ENCODE results near the gene COQ8A. TPM values are rescaled to one million over a fixed set of nuclear protein-coding genes. Genes with fewer than 3 reads are reported as not detected.

Gene COQ8A
- total RNA-seq, 6 experiments from 2014 or later = 51.6 to 78.1 (median 69.6) TPM

GRCh38 chr1:226908419-226908818 lies 31.7 kb upstream of the COQ8A start:
- H3K36me3 ChIP-seq = no peaks in the 10 kb centered on the region
- no peaks in the 10 kb centered on the region for H3K9me3 ChIP-seq
- intact Hi-C loops (cut with DNase I) = no loop called here
- no peak overlapping the region for H3K4me3 ChIP-seq
- no peaks in the 10 kb centered on the region for H3K27me3 ChIP-seq
- H3K27ac ChIP-seq = no peak overlapping the region
- no peak for ATAC-seq
- H3K4me1 ChIP-seq = no peaks in the 10 kb centered on the region
- no peak for TF ChIP-seq POLR2A (IDR thresholded peaks at IDR 0.05)
- no peak for TF ChIP-seq CTCF (IDR thresholded peaks at IDR 0.05)
- WGBS (ENCODE audit: insufficient coverage, low coverage, low lambda C conversion rate, missing lambda C conversion rate) = no CpG with 5 or more reads among the region's 10 CpGs
- DNase-seq = no peak

DNA sequence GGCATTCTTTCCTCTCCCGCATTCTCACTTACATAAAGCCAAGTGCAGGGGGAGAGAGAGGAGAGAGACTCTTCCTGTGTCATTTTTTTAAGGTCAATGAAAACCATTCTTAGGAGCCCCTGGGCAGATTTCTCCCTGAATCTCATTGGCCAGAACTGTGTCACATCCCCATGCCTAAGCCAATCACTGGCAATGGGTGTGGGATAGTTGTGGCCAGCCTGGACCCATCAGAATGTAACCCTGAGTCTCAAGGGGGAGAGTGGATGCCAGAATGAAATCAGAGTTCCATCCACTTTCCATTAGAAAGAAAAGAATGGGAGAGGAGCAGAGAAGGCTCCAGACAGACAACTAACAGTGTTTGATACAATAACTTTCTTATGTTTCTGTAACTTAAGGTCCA lies 31.2 kb upstream of the COQ8A start:
- Histone ChIP-seq H3K9me3 (no peaks in the 10 kb centered on the region), H3K4me3 (no peak overlapping the region), H3K36me3 (no peaks in the 10 kb centered on the region), H3K27me3 (no peaks in the 10 kb centered on the region), H3K27ac (no peak overlapping the region), H3K4me1 (no peaks in the 10 kb centered on the region)
- no CpG with 5 or more reads among the region's 1 CpG for WGBS (ENCODE audit: insufficient coverage, low coverage, low lambda C conversion rate, missing lambda C conversion rate)
- intact Hi-C loops (cut with DNase I) = no loop called here
- DNase-seq = no peak
- no peak for ATAC-seq
- TF ChIP-seq POLR2A (IDR thresholded peaks at IDR 0.05) (no peak), CTCF (IDR thresholded peaks at IDR 0.05) (no peak)

DNA sequence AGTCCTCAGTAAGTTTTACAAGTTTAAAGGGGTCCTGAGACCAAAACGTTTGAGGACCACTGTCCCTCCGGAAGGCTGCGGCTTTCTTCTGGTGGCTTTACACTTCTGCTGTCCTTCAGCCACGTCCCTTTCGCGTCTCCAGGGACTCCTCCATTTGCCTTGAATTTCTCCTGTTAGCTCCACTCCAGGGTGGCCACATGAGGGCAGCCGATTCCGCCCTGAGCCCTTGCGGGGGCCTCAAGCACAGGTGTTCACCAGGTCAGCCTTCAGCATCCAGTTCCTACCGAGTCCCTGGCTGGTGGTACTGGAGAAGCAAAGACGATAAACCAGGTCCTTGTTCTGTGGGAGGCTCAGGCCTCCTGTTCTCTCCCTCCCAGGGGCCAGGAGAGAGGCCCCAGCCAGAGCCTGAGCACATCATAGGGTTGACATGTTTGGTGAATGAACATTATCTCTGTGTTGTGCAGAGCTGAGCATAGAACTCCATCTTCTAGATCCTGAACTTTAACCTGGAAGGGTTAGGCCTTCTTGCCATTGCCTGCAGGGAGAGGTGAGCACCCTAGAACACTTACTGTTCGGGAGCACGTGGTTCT lies 27.4 kb upstream of the COQ8A start:
- Histone ChIP-seq H3K27me3 (no peaks in the 10 kb centered on the region), H3K9me3 (no peaks in the 10 kb centered on the region), H3K27ac (no peak overlapping the region), H3K36me3 (no peaks in the 10 kb centered on the region), H3K4me3 (no peak overlapping the region), H3K4me1 (no peaks in the 10 kb centered on the region)
- peak; percentile 70 to 93 (median 81) for TF ChIP-seq CTCF (IDR thresholded peaks at IDR 0.05)
- no peak for TF ChIP-seq POLR2A (IDR thresholded peaks at IDR 0.05)
- DNase-seq = peak; percentile 73 to 81 (median 74)
- 24% methylated on average over 12 of the region's 13 CpGs for WGBS (ENCODE audit: insufficient coverage, low coverage, low lambda C conversion rate, missing lambda C conversion rate)
- peak; percentile 96 to 99 (median 98) for ATAC-seq
- intact Hi-C loops (cut with DNase I) = no loop called here

DNA sequence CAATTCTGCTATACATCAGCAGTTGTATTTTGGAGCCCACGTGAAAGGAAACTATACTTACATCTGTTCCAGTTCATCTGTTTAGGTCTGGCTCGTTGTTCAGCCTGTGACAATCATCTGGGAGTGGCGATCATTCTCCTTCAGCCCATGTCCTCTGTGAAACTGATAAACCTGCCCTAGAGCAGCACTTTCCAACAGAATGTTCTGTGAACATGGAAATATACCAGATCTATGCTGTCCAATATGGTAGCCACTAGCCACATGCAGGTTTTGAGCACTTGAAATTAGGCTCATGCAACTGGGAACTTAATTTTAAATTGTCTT lies 24.5 kb upstream of the COQ8A start:
- Histone ChIP-seq H3K9me3 (no peaks in the 10 kb centered on the region), H3K36me3 (no peaks in the 10 kb centered on the region), H3K4me3 (no peak overlapping the region), H3K27me3 (no peaks in the 10 kb centered on the region), H3K27ac (no peak overlapping the region), H3K4me1 (peaks cover 0 to 8% (median 0%) of the 10 kb centered on the region in 4 donors)
- DNase-seq (no peak), ATAC-seq (no peak)
- TF ChIP-seq CTCF (IDR thresholded peaks at IDR 0.05) (no peak), POLR2A (IDR thresholded peaks at IDR 0.05) (no peak)
- 77% methylated on average over 3 of the region's 3 CpGs for WGBS (ENCODE audit: insufficient coverage, low coverage, low lambda C conversion rate, missing lambda C conversion rate)
- intact Hi-C loops (cut with DNase I) = no loop called here

DNA sequence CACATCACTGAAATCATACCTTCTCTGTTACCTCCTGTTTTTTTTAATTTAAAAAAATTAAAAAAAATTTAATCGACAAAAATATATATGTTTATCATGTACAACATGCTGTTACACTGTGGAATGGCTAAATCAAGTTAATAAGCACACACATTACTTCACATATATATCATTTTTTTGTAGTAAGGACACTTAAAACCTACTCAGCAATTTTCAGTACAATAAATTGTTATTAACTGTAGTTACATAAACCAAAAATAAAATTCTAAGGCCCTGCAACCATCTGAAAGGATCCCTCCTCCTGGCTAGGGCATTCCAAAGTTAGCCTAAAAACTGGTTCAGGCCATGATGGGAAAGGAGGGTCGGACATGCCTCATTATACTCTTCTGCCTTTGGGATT lies 23.6 kb upstream of the COQ8A start:
- H3K9me3 ChIP-seq = no peaks in the 10 kb centered on the region
- DNase-seq (no peak), ATAC-seq (no peak)
- H3K27me3 ChIP-seq = no peaks in the 10 kb centered on the region
- intact Hi-C loops (cut with DNase I) = no loop called here
- TF ChIP-seq POLR2A (IDR thresholded peaks at IDR 0.05) (no peak), CTCF (IDR thresholded peaks at IDR 0.05) (no peak)
- no peak overlapping the region for H3K27ac ChIP-seq
- WGBS (ENCODE audit: insufficient coverage, low coverage, low lambda C conversion rate, missing lambda C conversion rate) = 79% methylated on average over 2 of the region's 2 CpGs
- H3K36me3 ChIP-seq = no peaks in the 10 kb centered on the region
- H3K4me3 ChIP-seq = no peak overlapping the region
- H3K4me1 ChIP-seq = peaks cover 0 to 14% (median 0%) of the 10 kb centered on the region in 4 donors
